AG04450 (cell line): ENCODE measurements around the gene DLX3. TPM values are rescaled to one million over a fixed set of nuclear protein-coding genes. Genes with fewer than 3 reads are reported as not detected.

ENCODE experiments used
- CTCF ChIA-PET: fragments of 300-600, 350-600 bp; formaldehyde crosslinking; extraction: SDS; loops from one replicate; lab custom pipeline; 2022; ENCODE audit warnings: antibody characterized with exemption, inconsistent platforms; lab: Charles Lee
- POLR2A ChIA-PET: fragments of 350-600 bp; formaldehyde crosslinking; extraction: SDS; loops from one replicate; lab custom pipeline; 2021; ENCODE audit warnings: antibody characterized with exemption, inconsistent platforms; lab: Yijun Ruan, JAX
- DNase-seq: peaks from one replicate; pipeline ENCODE4 v3.0.0-alpha.2; 2011; ENCODE audit warnings: low read depth, low spot score
- H3K27ac ChIP-seq: one replicate; pipeline ENCODE4 v1.5.1; 2012; ENCODE audit warnings: low read depth, low read length, control low read depth
- H3K27me3 ChIP-seq: one replicate; pipeline ENCODE4 v1.6.0; 2012; ENCODE audit warnings: low read length; ENCODE audit not compliant: control insufficient read depth, insufficient read depth
- H3K4me3 ChIP-seq: 2 replicates; pipeline ENCODE4 v1.5.1; 2011; ENCODE audit warnings: mild to moderate bottlenecking, low read depth, low read length, control low read depth
- H3K9me3 ChIP-seq: 2 replicates; pipeline ENCODE4 v1.5.1; 2012; ENCODE audit warnings: low read length; ENCODE audit not compliant: control insufficient read depth, insufficient read depth
- CTCF ChIP-seq: IDR thresholded peaks from 2 replicates; pipeline ENCODE4 v1.5.1; 2011; ENCODE audit warnings: low read depth, low read length, control low read depth, inconsistent platforms
- polyA plus RNA-seq: library from polyadenylated mRNA; depleted of rRNA; stranded (reverse); fragments of >200 nt; gene quantifications from 2 replicates; pipeline ENCODE4 v1.2.3, GENCODE V29; 2011; rRNA removed
- small RNA-seq: library from RNA; depleted of rRNA; stranded (forward); fragments of <200 nt; gene quantifications from one replicate; pipeline ENCODE3, GENCODE V24; 2012; ENCODE audit warnings: low read depth; ENCODE audit not compliant: insufficient read length

Gene DLX3
- polyA plus RNA-seq, 1 experiment = not detected

GRCh38 chr17:49942947-49943346 lies 52.1 kb downstream of the DLX3 start:
- POLR2A ChIA-PET = no interaction called here

GRCh38 chr17:49941427-49941826 lies 53.6 kb downstream of the DLX3 start:
- ChIA-PET POLR2A (no interaction called here), CTCF (interaction anchor here (1.3 to 2.0 kb wide), 2 partner anchors 11 to 55 kb away, joined by 3 to 12 read pairs; no protein-coding TSS in a partner anchor)
- Histone ChIP-seq H3K27me3 (peaks cover 75% of the 10 kb centered on the region), H3K4me3 (no peak overlapping the region), H3K27ac (no peak overlapping the region), H3K9me3 (no peaks in the 10 kb centered on the region)
- TF ChIP-seq CTCF = no peak
- DNase-seq = no peak

More at GRCh38 chr17:49942947-49943346, 52.1 kb downstream of the DLX3 start:
- H3K27me3 ChIP-seq = peaks cover 76% of the 10 kb centered on the region
- CTCF ChIA-PET = interaction anchor here (2.0 kb wide), 1 partner anchor 9 kb away, joined by 12 read pairs; no protein-coding TSS in a partner anchor
- no peak for TF ChIP-seq CTCF
- H3K4me3 ChIP-seq = no peak overlapping the region
- no peak overlapping the region for H3K27ac ChIP-seq
- H3K9me3 ChIP-seq = no peaks in the 10 kb centered on the region
- DNase-seq = no peak

Small RNA genes lying within 50 kb of the gene (small RNA-seq; reads per million reads assigned to genes)
- not detected for gene RNU6-1313P

Other genes starting within 250 kb of the DLX3 start
- 2.5 and 2.8 TPM in 2 replicates for gene FAM117A, start 231.1 kb downstream of the DLX3 start, polyA plus RNA-seq
- 26.5 and 27.0 TPM in 2 replicates for gene KAT7, start 206.5 kb downstream of the DLX3 start, polyA plus RNA-seq
- gene TAC4, start 147.2 kb downstream of the DLX3 start, polyA plus RNA-seq = not detected in 2 replicates
- gene DLX4, start 26.0 kb downstream of the DLX3 start, polyA plus RNA-seq = 0.15 TPM in 1 of 2 replicates, not detected in the other
- 39.9 and 62.4 TPM in 2 replicates for gene ITGA3, start 60.9 kb upstream of the DLX3 start, polyA plus RNA-seq
- 62.4 and 81.7 TPM in 2 replicates for gene PDK2, start 100.1 kb upstream of the DLX3 start, polyA plus RNA-seq
- gene SAMD14, start 134.9 kb upstream of the DLX3 start, polyA plus RNA-seq = 3.5 and 5.3 TPM in 2 replicates
- 17.6 and 18.2 TPM in 2 replicates for gene PPP1R9B, start 155.5 kb upstream of the DLX3 start, polyA plus RNA-seq
- 0.16 and 0.21 TPM in 2 replicates for gene SGCA, start 170.8 kb upstream of the DLX3 start, polyA plus RNA-seq
- 1,356 and 3,120 TPM in 2 replicates for gene COL1A1, start 206.4 kb upstream of the DLX3 start, polyA plus RNA-seq